ENCODE results near the gene TEX14.
A peak's percentile ranks its signal among the peaks of the same experiment; 100 is the strongest.

Gene TEX14

GRCh38 chr17:58539698-58540097, 152.1 kb downstream of the TEX14 start:
- no peaks in the 10 kb centered on the region for H3K4me1 Mint-ChIP-seq
- ATAC-seq, result no peak
- no peaks in the 10 kb centered on the region for H3K36me3 Mint-ChIP-seq
- H3K4me3 Mint-ChIP-seq, result no peak overlapping the region
- no peak overlapping the region for H3K27ac Mint-ChIP-seq
- no peaks in the 10 kb centered on the region for H3K9me3 Mint-ChIP-seq
- peaks cover 6% of the 10 kb centered on the region for H3K27me3 Mint-ChIP-seq

DNA sequence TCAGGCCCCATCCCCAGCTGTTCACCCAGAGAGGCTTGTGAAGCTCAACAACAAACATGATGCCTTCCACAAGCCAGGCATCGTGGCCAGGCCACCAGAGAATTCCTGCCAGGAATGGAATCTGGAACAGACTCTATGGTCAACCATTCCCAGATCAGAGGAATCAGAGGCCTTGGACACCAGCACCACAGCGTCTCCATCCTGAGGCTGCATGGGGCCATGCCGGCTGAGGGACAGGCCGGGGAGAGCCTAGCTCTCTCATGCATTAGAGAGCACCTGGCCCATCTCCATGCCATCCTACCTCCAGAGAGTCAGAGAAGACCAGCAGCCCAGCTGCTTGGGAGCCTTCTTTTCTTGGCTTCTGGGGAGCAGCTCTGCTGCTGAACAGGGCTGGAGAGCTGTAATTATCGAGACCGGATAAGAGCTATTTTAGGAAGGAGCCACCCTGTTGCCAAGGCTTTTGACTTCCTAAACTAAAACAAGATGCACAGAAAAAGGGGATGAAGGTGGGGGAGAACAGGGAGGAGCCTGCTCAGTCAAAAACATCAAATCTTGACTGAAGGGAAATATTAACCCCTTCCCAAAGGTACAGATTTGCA, 152.9 kb downstream of the TEX14 start:
- Mint-ChIP-seq H3K27me3 (peaks cover 6% of the 10 kb centered on the region), H3K4me1 (no peaks in the 10 kb centered on the region), H3K36me3 (no peaks in the 10 kb centered on the region), H3K27ac (no peak overlapping the region), H3K4me3 (no peak overlapping the region), H3K9me3 (no peaks in the 10 kb centered on the region)
- no peak for ATAC-seq

DNA sequence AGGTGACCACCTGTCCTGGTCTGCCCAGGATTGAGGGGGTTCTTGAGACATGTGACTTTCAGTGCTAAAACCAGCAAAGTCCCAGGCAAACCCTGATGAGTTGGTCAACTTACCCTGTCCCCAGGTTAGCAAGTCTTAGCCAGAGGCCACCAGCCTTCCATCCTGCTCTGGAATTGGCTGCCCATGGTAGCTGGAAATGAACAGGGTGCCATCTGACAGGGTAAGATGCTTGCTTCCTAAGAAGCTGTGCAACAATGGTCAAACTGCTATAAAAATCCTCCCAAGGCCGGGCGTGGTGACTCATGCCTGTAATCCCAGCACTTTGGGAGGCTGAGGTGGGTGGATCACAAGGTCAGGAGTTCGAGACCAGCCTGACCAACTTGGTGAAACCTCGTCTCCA, 154.6 kb downstream of the TEX14 start:
- no peak for ATAC-seq
- no peak overlapping the region for H3K4me3 Mint-ChIP-seq

DNA sequence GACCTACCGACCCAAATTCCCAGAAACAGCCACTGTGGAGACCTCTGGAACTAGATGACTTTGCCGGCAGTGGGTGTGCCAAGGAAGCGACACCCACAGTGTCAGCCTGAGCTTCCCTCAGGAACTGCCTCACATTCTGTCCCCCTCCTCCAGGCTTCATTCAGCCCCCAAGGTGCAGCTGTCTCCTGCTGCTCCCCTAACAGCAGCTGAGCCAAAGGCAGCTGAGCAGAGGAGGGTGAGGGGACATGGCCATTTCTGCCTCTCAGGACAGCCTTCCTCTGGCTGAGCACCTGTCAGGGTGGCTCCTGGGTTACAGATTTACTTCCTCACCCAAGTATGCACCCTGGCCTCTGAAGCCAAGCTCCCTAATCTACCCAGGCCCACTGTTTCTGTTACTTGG, 155.3 kb downstream of the TEX14 start:
- H3K27me3 Mint-ChIP-seq, result peaks cover 22% of the 10 kb centered on the region
- H3K4me1 Mint-ChIP-seq, result peaks cover 9% of the 10 kb centered on the region
- no peaks in the 10 kb centered on the region for H3K36me3 Mint-ChIP-seq
- no peaks in the 10 kb centered on the region for H3K9me3 Mint-ChIP-seq
- no peak overlapping the region for H3K4me3 Mint-ChIP-seq
- no peak for ATAC-seq
- no peak overlapping the region for H3K27ac Mint-ChIP-seq

More for the DNA sequence above, 154.6 kb downstream of the TEX14 start:
- Mint-ChIP-seq H3K9me3 (no peaks in the 10 kb centered on the region), H3K4me1 (peaks cover 7% of the 10 kb centered on the region), H3K36me3 (no peaks in the 10 kb centered on the region), H3K27ac (no peak overlapping the region), H3K27me3 (peaks cover 22% of the 10 kb centered on the region)

DNA sequence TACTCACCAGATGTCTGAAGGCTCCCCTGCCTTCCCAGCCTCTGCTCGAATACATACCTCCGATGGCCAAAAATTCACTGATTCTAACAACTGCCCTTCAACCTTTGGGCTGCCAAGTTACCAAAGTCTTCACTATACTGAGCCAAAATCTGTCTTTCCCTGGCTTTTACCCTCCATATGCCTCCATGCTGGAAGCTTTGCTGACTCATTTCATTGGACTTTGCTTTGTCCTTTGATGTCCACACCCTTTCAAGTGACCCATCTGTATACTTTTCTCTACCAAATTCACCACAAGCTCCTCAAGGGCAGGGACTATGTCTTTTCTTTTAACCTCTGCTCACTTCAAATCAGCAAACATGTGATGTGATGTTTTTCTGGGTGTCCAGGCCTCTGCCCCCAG, 156.4 kb downstream of the TEX14 start:
- ATAC-seq, result no peak
- Mint-ChIP-seq H3K27ac (no peak overlapping the region), H3K9me3 (no peaks in the 10 kb centered on the region), H3K4me1 (peaks cover 9% of the 10 kb centered on the region), H3K36me3 (no peaks in the 10 kb centered on the region), H3K27me3 (peaks cover 22% of the 10 kb centered on the region), H3K4me3 (no peak overlapping the region)

GRCh38 chr17:58534901-58535421, 156.9 kb downstream of the TEX14 start:
- H3K27ac Mint-ChIP-seq, result no peak overlapping the region
- peaks cover 9% of the 10 kb centered on the region for H3K4me1 Mint-ChIP-seq
- H3K27me3 Mint-ChIP-seq, result peaks cover 22% of the 10 kb centered on the region
- no peak overlapping the region for H3K4me3 Mint-ChIP-seq
- no peaks in the 10 kb centered on the region for H3K9me3 Mint-ChIP-seq
- no peaks in the 10 kb centered on the region for H3K36me3 Mint-ChIP-seq
- no peak for ATAC-seq

DNA sequence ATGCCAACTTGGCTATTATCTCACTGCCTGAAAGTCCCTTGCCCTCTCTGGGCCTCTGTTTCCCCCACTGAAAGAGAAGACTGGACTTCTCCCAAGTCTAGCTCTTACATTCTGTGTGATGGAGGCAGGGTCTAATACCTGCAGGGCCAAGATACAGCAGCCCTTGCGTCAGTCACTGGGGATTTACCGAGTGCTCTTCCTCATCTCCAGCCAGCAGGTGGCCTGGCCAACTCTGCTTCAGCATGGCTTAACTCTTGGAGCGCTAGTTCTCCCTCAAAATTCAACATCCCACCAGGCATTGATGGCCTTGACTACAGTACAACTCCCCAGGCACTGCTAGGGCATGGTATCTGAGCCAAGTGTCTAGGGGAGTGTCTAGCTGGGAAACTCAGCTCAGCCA, 157.5 kb downstream of the TEX14 start:
- peaks cover 9% of the 10 kb centered on the region for H3K4me1 Mint-ChIP-seq
- H3K9me3 Mint-ChIP-seq, result no peaks in the 10 kb centered on the region
- H3K27me3 Mint-ChIP-seq, result peaks cover 22% of the 10 kb centered on the region
- no peaks in the 10 kb centered on the region for H3K36me3 Mint-ChIP-seq
- no peak overlapping the region for H3K27ac Mint-ChIP-seq
- no peak for ATAC-seq
- H3K4me3 Mint-ChIP-seq, result no peak overlapping the region

DNA sequence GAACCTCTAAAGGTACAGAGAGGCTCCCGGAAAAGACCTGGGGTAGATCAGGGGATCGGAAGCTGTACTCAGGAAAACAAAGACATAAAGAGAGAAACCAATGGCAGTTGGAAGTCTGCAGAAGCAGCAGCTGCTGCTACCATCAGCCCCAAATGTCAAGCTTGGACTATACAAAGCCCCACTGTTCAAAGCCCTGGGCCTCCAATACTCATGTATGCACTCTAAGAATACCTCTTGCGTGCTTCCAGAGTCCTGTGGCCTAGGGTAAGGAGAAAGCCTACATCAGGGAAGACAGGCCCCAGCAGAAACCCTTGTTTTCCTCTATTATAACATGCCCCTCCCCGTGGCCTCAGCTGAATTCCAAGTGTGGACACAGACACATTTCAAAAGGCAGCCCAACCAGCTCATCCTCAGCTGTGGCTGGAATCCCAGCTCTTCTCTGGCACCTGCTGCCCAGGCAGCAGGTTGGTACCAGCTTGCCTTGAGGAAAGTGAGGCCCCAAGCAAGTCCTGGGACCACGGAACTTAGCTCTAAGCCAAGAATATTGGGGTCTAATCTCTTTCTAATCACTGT, 158.1 kb downstream of the TEX14 start:
- Mint-ChIP-seq H3K27ac (no peak overlapping the region), H3K27me3 (peaks cover 17% of the 10 kb centered on the region), H3K4me1 (peaks cover 9% of the 10 kb centered on the region), H3K9me3 (no peaks in the 10 kb centered on the region), H3K4me3 (no peak overlapping the region), H3K36me3 (no peaks in the 10 kb centered on the region)
- ATAC-seq, result no peak

DNA sequence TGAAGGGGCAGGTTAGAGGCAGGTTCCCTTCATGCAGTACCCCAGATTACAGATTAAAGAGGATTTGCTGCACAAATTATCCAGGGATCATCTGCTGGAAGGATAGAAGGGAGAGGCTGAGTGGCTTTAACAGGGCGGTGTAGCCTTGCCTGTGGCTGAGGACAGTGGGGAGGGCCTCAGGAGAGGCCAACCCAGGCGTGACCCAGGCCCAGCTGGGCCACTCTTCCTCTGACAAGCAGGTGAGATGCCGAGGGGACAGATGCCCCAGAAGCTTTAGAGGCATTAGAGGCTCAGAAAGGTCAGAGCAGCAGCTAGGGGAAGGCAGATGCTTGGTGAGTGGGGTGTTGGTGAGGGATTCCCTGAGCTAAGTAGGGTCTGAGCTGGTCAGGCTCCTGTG, 159.3 kb downstream of the TEX14 start:
- ATAC-seq, result no peak
- Mint-ChIP-seq H3K36me3 (no peaks in the 10 kb centered on the region), H3K4me1 (peaks cover 9% of the 10 kb centered on the region), H3K27ac (no peak overlapping the region), H3K4me3 (no peak overlapping the region), H3K9me3 (no peaks in the 10 kb centered on the region), H3K27me3 (peaks cover 15% of the 10 kb centered on the region)

DNA sequence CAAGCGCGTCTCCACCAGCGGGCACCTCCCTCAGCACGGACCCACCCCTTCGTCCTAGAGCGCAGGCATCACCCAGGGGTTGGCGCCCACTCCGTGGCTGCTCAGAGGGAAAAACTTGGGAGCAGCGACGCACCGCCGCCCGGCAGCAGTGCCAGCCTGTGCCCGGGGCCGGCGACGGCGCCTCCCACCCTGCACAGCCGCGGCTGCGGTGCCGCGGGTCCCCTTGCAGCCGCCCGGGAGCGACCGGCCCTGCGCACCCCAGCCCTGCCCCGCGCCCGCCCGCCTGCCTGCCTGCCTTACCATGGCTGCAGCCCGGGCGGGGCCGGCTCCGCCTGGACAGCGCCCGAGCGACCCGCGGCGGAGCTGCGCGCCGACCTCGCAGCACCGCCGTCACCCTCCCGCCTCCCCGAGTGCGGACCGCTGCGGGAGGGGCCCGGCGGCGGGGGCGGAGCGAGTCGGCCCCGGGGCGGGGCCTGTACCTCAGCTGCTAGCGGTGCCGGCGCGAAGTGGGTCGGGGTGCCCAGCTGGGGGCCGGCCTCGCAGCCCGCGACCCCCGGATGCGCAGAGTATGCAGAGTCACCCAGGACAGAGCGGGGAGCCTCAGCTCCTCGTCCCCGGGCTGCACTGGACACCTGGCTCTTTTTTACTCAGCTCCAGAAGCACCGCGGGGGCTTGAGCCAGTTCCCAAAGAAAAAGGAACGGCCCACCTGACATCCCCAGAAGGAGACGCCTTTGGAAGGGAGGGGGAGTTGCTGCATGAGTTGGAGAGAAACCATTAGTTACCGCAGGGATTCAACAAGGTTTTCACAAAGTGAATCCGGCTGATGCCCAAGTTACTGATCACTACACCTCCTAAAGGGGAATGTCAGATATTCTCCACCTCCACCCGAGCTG, 159.9 kb downstream of the TEX14 start:
- Mint-ChIP-seq H3K27ac (no peak overlapping the region), H3K36me3 (no peaks in the 10 kb centered on the region), H3K27me3 (peaks cover 15% of the 10 kb centered on the region), H3K4me3 (peak overlapping the region; percentile 50), H3K4me1 (peaks cover 13% of the 10 kb centered on the region), H3K9me3 (no peaks in the 10 kb centered on the region)
- ATAC-seq, result peak; percentile 87

DNA sequence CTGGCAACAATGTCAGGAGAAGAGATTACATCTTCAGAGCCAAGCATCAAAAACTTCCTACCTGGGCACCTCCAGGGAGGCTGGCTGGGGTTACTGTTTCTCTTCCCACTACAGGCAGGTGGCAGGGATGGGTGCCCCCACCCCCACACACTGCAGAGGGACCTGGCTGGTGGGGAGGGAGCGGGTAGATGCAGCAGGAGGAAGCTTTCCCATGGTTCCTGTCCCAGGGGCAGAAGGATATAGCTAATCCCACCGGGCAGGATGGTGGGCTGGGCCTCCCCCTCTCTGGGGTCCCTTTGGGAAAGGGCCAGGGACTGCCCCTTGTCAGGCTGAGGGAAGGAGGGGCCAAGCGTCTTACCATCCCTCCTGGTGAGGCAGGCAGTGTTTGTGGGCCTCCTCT, 160.7 kb downstream of the TEX14 start:
- Mint-ChIP-seq H3K36me3 (no peaks in the 10 kb centered on the region), H3K4me1 (peaks cover 17% of the 10 kb centered on the region), H3K27ac (no peak overlapping the region), H3K27me3 (peaks cover 15% of the 10 kb centered on the region), H3K9me3 (no peaks in the 10 kb centered on the region), H3K4me3 (peak overlapping the region; percentile 33)
- ATAC-seq, result peak; percentile 2

GRCh38 chr17:58530655-58531054, 161.2 kb downstream of the TEX14 start:
- Mint-ChIP-seq H3K36me3 (no peaks in the 10 kb centered on the region), H3K4me1 (peaks cover 17% of the 10 kb centered on the region), H3K9me3 (no peaks in the 10 kb centered on the region), H3K4me3 (no peak overlapping the region), H3K27me3 (peaks cover 15% of the 10 kb centered on the region), H3K27ac (no peak overlapping the region)
- no peak for ATAC-seq

- ATAC-seq, result no peak
- H3K27me3 Mint-ChIP-seq, result peaks cover 15% of the 10 kb centered on the region
- no peaks in the 10 kb centered on the region for H3K9me3 Mint-ChIP-seq
- no peak overlapping the region for H3K27ac Mint-ChIP-seq
- H3K4me3 Mint-ChIP-seq, result no peak overlapping the region
- no peaks in the 10 kb centered on the region for H3K36me3 Mint-ChIP-seq
- H3K4me1 Mint-ChIP-seq, result peaks cover 17% of the 10 kb centered on the region
These were observed 162.6 kb downstream of the TEX14 start for GRCh38 chr17:58529275-58529674.

DNA sequence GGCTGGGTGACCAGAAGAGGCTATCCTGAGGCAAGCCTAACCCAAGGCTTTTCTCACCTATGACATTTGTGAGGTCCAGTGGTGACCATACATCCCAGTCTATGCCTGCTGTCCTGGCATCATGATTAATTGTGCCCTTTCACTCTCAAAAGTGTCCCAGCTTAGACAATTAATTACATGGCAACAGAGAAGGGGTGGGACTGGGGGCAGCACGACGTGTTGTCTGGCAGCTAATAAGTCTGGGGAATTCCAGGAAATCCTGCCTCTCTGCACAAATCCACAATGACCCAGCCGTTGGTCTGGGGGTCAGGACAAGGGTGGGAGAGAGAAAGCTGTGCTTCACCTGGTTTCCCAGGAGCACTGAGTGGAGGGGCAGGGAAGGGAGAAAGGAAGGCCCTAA, 163.4 kb downstream of the TEX14 start:
- ATAC-seq, result no peak
- Mint-ChIP-seq H3K4me3 (no peak overlapping the region), H3K27me3 (peaks cover 11% of the 10 kb centered on the region), H3K4me1 (peaks cover 17% of the 10 kb centered on the region), H3K27ac (no peak overlapping the region), H3K36me3 (no peaks in the 10 kb centered on the region), H3K9me3 (no peaks in the 10 kb centered on the region)

DNA sequence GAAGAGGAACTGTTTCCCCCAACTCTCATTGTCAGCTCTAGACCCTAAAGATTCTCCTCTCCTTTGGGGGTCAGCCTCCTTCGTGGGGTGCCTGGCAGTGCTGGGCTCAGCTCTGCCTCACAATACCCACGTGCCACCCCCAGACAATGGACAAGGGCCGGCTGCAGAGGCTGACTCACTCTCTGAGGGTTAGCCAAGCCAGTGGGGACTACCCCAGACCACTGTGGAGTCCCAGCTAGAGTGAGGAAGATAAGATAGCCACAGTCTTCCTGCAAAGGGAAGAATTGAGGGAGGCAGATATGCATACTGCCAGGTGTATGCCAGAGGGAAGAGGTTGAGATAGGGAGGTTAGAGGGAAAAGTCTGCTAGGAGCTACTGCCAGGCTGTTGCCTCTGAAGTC, 163.9 kb downstream of the TEX14 start:
- ATAC-seq, result no peak
- H3K4me3 Mint-ChIP-seq, result no peak overlapping the region
- peaks cover 17% of the 10 kb centered on the region for H3K4me1 Mint-ChIP-seq
- no peaks in the 10 kb centered on the region for H3K9me3 Mint-ChIP-seq
- H3K36me3 Mint-ChIP-seq, result no peaks in the 10 kb centered on the region
- no peak overlapping the region for H3K27ac Mint-ChIP-seq
- H3K27me3 Mint-ChIP-seq, result peaks cover 7% of the 10 kb centered on the region

Measured in stimulated activated memory B cell treated with anti-CD40 and anti-IgM and Interleukin-4, amounts not matched to agents 10 μg/mL and 1 μg/mL and 100 μg/mL, for 72 hours (primary cell).